ENCODE measurements around the gene CCDC73.

The CCDC73 gene

GRCh38 chr11:32796425-32796824, 2.0 kb upstream of the CCDC73 start:
- TF ChIP-seq, protein P1, sequence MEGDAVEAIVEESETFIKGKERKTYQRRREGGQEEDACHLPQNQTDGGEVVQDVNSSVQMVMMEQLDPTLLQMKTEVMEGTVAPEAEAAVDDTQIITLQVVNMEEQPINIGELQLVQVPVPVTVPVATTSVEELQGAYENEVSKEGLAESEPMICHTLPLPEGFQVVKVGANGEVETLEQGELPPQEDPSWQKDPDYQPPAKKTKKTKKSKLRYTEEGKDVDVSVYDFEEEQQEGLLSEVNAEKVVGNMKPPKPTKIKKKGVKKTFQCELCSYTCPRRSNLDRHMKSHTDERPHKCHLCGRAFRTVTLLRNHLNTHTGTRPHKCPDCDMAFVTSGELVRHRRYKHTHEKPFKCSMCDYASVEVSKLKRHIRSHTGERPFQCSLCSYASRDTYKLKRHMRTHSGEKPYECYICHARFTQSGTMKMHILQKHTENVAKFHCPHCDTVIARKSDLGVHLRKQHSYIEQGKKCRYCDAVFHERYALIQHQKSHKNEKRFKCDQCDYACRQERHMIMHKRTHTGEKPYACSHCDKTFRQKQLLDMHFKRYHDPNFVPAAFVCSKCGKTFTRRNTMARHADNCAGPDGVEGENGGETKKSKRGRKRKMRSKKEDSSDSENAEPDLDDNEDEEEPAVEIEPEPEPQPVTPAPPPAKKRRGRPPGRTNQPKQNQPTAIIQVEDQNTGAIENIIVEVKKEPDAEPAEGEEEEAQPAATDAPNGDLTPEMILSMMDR (IDR thresholded peaks at IDR 0.05; ENCODE audit: insufficient read depth, low read depth, low read length, missing control alignments), result no peak
- peak; percentile 14 for DNase-seq (ENCODE audit: low read depth)
- H3K4me3 ChIP-seq (ENCODE audit: low read length), result no peak overlapping the region

DNA sequence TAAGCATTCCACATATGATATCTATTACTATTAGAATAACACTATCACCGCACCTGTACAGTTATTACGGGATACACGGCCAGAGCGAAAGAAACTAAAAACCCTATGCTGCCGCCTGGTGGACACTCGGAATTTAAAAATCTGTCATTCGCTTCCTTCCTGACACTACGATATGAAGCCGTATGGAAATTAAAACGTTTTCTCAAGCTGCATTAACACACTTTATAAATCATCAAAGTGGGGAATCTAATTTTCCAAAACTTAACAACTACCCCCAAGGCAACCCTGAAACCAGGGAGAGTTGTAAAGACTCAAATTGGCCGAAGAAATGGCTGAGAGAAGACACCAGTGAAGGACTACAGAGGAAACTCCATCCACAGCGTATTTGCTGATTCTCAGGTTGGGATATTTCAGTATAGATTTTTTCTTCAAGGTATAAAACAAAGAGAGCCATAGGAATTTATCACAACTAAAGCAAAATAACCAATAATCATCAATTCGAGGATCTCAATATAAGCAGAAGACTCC, 1.4 kb downstream of the CCDC73 start:
- peak; percentile 57 for DNase-seq (ENCODE audit: low read depth)
- TF ChIP-seq, protein P1 (IDR thresholded peaks at IDR 0.05; ENCODE audit: insufficient read depth, low read depth, low read length, missing control alignments), result peak; percentile 73
- H3K4me3 ChIP-seq (ENCODE audit: low read length), result peak overlapping the region; percentile 11

DNA sequence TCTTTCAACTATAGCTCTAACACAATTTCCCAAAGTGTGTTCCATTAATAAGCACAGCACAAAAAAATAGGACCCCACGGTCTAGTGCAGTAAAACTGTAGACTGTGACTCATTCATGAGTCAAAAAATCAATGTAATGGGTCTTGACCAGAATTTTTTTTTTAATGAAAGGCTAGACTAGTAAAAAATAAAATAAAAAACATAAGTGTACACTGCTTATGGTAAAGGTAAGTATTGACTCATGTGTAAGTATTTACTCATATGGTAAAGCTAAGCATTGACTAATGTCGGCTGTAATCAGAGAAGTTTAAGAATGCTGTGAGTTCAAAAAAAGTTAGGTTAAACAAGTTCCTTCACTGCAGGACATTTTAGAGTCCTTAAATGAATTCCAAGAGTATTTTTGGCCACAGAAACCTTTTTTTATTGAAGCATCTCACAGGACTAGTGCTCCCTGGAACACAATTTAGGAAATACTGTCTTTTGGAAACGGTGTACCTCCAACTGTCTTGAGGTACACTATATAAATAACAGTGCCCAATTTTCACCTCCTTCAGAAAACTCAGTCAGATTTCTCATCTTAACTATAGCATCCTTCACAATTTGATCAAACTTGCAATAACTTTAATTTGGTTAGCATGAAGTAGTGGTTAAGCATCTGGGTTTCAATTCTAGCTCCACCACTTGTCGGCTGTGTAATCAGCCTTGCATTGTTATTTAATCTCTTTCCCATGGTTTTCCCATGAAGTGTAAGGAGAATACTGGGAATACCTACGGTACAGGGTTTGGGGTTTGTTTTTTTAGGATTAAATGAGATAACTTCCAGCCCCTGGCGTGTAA, 2.1 kb downstream of the CCDC73 start:
- no peak overlapping the region for H3K4me3 ChIP-seq (ENCODE audit: low read length)
- TF ChIP-seq, protein P1 (IDR thresholded peaks at IDR 0.05; ENCODE audit: insufficient read depth, low read depth, low read length, missing control alignments), result no peak
- peak; percentile 41 for DNase-seq (ENCODE audit: low read depth)

DNA sequence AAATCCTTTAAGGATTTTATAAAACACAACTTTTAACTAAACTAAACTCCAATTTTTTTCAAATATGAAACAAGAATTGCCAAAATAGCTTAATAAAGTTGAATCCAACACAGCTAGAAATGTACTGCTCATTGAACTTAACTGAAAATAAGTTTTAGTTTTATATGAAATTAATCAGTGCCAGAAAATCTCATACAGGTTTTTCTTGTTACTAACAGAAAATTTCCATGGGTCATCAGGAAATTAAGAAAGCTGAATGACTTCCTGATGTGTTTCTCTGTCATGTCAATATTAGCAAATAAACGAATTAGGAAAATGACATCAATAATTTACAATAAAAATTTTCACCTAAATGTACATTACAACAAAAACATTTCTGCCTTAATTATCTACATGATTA, 3.5 kb downstream of the CCDC73 start:
- TF ChIP-seq, protein P1 (IDR thresholded peaks at IDR 0.05; ENCODE audit: insufficient read depth, low read depth, low read length, missing control alignments), result no peak
- H3K4me3 ChIP-seq (ENCODE audit: low read length), result no peak overlapping the region
- no peak for DNase-seq (ENCODE audit: low read depth)

DNA sequence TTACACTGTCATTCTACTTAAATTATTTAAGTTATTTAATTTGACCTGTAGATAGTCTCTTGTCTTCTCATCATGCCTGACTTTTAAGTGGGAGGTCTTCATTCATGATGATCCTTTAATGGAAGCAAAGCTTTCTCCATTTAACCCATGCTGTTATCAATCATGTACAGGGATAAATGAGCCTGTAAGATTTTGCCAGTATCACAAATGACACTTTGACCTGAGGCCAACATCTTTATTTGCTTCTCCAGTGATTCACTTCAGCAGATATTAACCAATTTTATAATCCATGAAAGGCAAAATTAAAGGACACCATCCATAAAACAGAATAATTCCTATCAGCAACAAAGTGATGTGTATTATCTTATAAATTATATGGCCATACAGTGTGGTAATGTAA, 7.7 kb downstream of the CCDC73 start:
- TF ChIP-seq, protein P1 (IDR thresholded peaks at IDR 0.05; ENCODE audit: insufficient read depth, low read depth, low read length, missing control alignments), result no peak
- no peak for DNase-seq (ENCODE audit: low read depth)

GRCh38 chr11:32785262-32785661, 9.2 kb downstream of the CCDC73 start:
- H3K4me3 ChIP-seq (ENCODE audit: low read length), result no peak overlapping the region
- TF ChIP-seq, protein P1 (IDR thresholded peaks at IDR 0.05; ENCODE audit: insufficient read depth, low read depth, low read length, missing control alignments), result no peak
- DNase-seq (ENCODE audit: low read depth), result no peak

More for the DNA sequence above, 7.7 kb downstream of the CCDC73 start:
- H3K4me3 ChIP-seq (ENCODE audit: low read length), result no peak overlapping the region
